HL-60/S4 treated with phorbol 12-myristate 13-acetate at 8.2 ng/mL for 4 days and 3 days (cell line): ENCODE results near the gene AQP12B.

Source experiments
- in situ Hi-C: fragments of 300-500 bp; cut with MboI; formaldehyde crosslinking; loops from 2 replicates; pipeline ENCODE4 v1.15.0; 2022; ENCODE audit warnings: low sequenced_read_pairs

Gene AQP12B

GRCh38 chr2:240718896-240719490, 36.3 kb upstream of the AQP12B start:
- in situ Hi-C loops, result loop anchor here (25.0 kb wide), 1 partner anchor 207 kb away; no protein-coding TSS in a partner anchor

DNA sequence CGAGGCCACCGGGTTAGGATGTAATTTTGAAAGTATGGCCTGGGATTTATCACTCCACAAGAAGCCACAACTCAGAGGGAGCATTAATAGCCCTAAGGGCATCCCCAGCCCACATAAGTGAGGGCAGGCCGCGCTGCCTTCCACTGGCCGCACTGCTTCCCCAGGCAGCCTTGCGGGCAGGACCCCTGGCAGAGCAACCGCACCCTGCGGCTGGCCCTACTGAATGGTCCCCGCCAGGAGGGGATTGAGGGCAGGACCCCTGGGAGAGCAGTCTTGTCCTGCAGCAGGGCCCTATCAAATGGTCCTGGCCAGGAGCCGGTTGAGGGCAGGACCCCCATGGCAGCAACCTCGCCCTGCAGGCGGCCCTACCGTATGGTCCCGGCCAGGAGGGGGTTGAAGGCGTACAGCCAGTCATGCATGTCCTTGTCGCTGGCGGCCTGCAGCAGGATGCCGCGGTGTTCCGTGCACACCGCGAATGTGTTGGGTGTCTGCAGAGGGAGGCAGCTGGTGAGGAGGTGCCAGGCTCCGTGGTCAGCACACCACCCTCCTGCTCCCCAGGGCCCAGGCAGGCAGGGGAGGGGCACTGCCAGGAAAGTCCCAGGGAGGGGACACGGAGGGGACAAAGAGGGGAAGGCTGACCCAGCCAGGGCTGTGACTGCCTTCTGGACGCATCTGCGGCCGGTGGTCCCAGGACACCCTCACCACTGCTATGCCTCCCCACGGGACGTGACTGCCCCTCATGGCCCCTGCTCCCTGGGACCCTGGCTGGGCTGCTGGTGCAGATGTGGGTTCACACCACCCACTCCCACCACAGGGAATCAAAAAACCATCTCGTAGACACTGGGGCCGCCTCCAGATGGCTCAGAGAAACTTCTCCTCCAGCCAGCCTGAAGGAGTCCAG, 35.2 kb upstream of the AQP12B start:
- in situ Hi-C loops, result loop anchor here (25.0 kb wide), 1 partner anchor 206 kb away; no protein-coding TSS in a partner anchor

DNA sequence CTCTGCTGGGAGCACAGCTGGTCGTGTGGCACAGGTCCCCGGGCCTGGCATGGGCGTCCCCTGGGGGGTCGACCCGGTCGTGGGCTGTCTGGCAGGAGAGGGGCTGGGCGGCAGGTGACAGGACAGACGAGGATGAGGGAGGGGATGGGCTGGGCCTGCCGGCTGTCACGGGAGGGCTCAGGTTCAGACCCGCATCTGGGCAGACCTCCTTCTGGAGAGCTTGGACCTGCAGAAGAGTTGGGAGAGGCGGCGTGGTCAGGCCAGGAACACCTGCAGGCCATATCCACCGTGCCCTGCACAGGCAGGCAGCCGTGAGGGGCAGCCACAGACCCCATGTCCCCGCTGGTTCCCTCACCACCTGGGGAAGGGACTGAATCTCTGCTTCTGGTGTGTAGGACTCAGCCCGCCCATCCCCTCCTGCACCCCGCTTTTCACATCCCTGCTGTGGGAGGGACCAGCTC, 34.5 kb upstream of the AQP12B start:
- in situ Hi-C loops, result loop anchor here (25.0 kb wide), 1 partner anchor 205 kb away; no protein-coding TSS in a partner anchor

DNA sequence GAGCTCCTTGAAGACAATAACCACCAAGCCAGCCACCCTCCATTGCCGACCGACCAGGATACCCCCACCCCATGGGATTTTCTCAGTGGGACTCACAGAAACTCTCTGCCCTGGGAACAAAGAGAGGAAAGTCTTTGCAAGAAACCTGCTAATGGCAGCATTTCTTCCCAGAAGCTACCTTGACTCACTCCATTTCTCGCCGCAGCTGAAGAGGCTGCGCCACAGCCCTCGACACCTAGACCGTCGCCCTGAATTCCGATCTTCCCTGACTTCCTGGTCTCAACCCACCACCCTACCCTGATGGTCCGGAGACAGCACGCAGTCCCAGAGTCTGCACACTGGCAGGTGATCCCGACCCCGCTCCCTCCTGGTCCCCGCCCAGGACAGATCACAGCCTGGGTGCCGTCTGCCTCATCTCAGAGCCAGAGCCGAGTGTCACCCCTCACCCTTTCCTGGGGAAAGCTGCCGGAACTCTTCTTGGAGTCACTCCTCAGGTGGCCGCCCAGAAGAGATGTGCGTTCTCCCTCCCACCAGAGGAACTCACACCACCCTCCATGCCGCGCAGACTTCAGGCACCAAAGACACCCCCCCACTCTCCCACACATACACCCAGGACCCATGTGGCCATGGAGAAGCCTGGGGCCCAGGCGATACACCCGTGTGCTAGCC, 33.6 kb upstream of the AQP12B start:
- in situ Hi-C loops, result loop anchor here (25.0 kb wide), 1 partner anchor 204 kb away; no protein-coding TSS in a partner anchor

DNA sequence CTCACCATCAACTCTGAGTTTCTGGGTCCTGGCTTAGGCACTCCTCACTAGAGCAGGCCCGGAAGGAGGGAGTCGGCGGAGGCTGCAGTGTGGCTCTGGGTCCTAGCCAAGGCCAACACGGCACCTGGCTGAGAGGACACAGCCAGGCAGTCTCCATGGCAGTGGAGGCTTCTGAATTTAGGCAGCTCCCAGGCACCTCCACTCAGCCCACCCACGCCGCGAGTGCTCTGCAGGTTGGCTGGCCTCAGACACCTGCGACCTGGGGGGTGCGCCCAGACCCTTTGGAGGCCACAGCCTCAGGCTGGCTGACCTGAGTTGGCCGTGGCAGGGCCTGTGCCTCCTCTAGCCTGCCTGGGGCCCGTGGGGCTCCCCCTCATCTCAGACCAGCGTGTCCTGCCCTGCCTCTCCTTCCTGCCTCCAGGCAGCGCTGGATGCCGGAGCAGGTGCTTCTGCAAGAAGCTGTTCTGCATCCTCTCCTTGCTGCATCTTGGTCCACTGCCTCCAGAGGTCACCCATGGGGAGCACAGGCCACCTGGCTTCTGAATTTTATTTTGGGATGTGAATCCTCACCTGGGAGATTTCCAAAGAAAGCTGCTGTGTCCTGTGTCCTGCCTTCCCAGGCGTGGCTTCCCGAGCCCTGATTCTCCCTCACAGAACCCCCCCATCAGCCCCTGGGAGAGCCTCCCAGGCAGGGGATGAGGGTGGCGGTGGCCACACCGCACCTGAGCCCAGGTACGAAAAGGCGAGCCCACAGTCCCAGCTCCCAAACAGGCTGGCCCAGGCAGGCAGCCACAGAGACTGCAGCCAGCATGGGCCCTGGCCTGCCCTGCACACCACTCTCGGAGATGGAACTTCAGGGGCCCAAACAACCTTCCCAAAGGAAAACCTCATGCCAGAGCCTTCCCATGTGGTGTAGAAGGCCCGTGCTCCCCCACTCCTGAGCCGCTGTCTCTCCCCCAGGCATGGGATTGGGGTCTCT, 32.4 kb upstream of the AQP12B start:
- in situ Hi-C loops, result loop anchor here (25.0 kb wide), 1 partner anchor 203 kb away; no protein-coding TSS in a partner anchor

GRCh38 chr2:240713928-240714746, 31.5 kb upstream of the AQP12B start:
- in situ Hi-C loops, result loop anchor here (25.0 kb wide), 1 partner anchor 202 kb away; no protein-coding TSS in a partner anchor

- in situ Hi-C loops, result loop anchor here (25.0 kb wide), 1 partner anchor 201 kb away; no protein-coding TSS in a partner anchor
These were observed 30.6 kb upstream of the AQP12B start for GRCh38 chr2:240713071-240713927.

DNA sequence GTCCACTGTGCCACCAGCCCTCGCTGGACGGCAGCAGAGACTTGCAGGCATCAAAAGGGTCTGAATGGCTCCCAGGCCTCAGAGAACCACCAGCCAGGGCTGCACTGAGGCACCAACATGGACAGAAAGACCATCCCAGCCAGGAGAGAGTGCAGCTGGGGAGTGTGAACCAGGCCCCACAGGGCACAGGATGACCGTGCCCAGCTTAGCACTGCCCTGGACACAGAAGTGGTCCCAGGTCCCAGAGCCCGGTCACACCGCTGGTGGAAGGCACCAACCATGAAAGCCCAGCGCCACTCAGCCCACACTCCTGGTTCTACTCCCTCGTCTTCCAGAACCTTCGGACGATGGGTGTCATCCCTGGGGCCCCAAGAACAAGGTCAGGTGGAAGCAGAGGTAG, 29.4 kb upstream of the AQP12B start:
- in situ Hi-C loops, result loop anchor here (25.0 kb wide), 1 partner anchor 200 kb away; no protein-coding TSS in a partner anchor

DNA sequence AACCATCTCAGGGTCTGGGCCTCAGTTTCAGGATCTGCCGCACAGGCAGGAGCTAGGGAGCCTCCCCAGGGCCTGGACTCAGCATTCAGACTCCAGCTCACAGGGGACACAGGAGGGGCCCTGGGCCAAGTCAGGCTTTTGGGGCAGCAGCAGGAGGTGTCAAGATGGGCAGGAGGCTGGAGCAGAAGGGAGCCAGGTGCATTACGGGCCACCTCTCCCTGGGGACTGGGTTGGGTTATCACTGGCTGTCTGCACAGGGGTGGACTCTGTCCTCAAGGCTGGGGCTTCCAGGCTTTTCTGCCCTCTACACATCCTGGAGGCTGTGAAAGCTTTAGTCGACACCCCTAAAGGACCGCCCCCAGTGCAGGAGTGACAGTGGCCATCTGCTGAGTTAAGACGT, 29.0 kb upstream of the AQP12B start:
- in situ Hi-C loops, result loop anchor here (25.0 kb wide), 1 partner anchor 199 kb away; no protein-coding TSS in a partner anchor

GRCh38 chr2:240711296-240711695, 28.6 kb upstream of the AQP12B start:
- in situ Hi-C loops, result loop anchor here (25.0 kb wide), 1 partner anchor 199 kb away; no protein-coding TSS in a partner anchor

- in situ Hi-C loops, result loop anchor here (25.0 kb wide), 1 partner anchor 196 kb away; no protein-coding TSS in a partner anchor
These were observed 25.8 kb upstream of the AQP12B start for GRCh38 chr2:240708457-240708856.

DNA sequence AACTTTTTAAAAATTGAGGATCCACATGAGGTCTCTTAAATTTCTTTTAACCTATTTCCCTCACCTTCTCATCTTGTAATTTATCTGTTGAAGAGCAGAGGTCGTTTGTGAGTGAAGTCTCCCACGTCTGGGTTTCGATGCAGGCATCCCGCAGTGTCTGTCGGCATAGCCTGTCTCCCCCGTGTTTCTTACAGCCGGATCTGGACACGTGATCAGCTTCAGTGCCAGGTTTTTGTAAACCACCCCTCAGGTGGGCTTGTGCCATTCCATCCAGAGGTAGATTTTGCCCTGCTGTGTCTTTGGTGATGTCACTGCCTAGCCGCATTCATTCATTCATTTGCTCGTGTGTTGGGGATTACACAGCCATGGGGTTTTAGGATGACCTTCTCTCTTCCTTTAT, 25.1 kb upstream of the AQP12B start:
- in situ Hi-C loops, result loop anchor here (25.0 kb wide), 1 partner anchor 196 kb away; no protein-coding TSS in a partner anchor

- in situ Hi-C loops, result loop anchor here (25.0 kb wide), 1 partner anchor 195 kb away; no protein-coding TSS in a partner anchor
These were observed 24.5 kb upstream of the AQP12B start for GRCh38 chr2:240707043-240707756.

- in situ Hi-C loops, result loop anchor here (25.0 kb wide), 1 partner anchor 193 kb away; no protein-coding TSS in a partner anchor
These were observed 22.6 kb upstream of the AQP12B start for GRCh38 chr2:240705204-240705791.

DNA sequence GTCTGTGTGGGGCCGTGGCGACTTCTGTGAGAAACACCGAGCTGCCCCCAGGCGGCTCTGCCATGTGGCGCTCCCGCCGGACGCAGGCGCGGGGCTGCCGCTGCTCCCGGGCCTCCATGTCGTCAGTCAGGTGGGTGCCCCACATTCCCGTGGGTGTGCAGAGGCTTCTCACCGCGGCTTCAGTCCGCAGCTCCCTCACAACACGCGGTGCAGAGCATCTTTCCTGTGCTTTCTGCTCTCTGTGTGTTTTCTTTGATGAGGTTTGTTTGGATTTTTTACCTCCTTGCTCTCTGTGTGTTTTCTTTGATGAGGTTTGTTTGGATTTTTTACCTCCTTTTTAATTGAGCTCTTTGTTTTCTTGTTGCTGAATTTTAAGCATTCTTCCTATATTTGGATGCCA, 22.0 kb upstream of the AQP12B start:
- in situ Hi-C loops, result loop anchor here (25.0 kb wide), 1 partner anchor 192 kb away; no protein-coding TSS in a partner anchor
